SK-N-MC (cell line): ENCODE measurements around the gene IL21.

Source experiments
- DNase-seq: peaks from one replicate; pipeline ENCODE4 v3.0.0-alpha.2; 2011; ENCODE audit warnings: low read depth, low spot score
- H3K27ac ChIP-seq: fragments of 200-600 bp; sonication (generic); 2 replicates; pipeline ENCODE4 v1.5.1; 2016; ENCODE audit warnings: mixed run types
- H3K36me3 ChIP-seq: fragments of 200-600 bp; sonication (generic); 2 replicates; pipeline ENCODE4 v1.6.1; 2017; ENCODE audit warnings: antibody characterized with exemption, low read length, mixed read lengths; ENCODE audit not compliant: insufficient read depth
- H3K4me3 ChIP-seq: fragments of 200-600 bp; sonication (generic); 2 replicates; pipeline ENCODE4 v1.5.1; 2016
- H3K9ac ChIP-seq: fragments of 200-600 bp; sonication (generic); 2 replicates; pipeline ENCODE4 v1.8.0; 2017; ENCODE audit warnings: mixed run types, mixed read lengths; ENCODE audit not compliant: insufficient read length
- H3K9me3 ChIP-seq: fragments of 200-600 bp; sonication (generic); 2 replicates; pipeline ENCODE4 v1.6.1; 2017; ENCODE audit warnings: low read depth, mild to moderate bottlenecking, antibody characterized with exemption, low read length, moderate library complexity, mixed read lengths
- EZH2 ChIP-seq: fragments of 200-600 bp; sonication (generic); IDR thresholded peaks from one replicate; pipeline ENCODE4 v1.6.1; 2017; ENCODE audit warnings: antibody characterized with exemption
- FOXP2 ChIP-seq: optimal IDR thresholded peaks from 2 replicates; pipeline ENCODE3; 2011; ENCODE audit warnings: mild to moderate bottlenecking, moderate library complexity; ENCODE audit not compliant: insufficient read depth; ENCODE audit errors: extremely low read length, control extremely low read depth
- POLR2AphosphoS5 ChIP-seq: IDR thresholded peaks from 2 replicates; pipeline ENCODE4 v1.6.1; 2012; ENCODE audit warnings: mild to moderate bottlenecking, low read depth, low read length, borderline replicate concordance

IL21 gene

DNA sequence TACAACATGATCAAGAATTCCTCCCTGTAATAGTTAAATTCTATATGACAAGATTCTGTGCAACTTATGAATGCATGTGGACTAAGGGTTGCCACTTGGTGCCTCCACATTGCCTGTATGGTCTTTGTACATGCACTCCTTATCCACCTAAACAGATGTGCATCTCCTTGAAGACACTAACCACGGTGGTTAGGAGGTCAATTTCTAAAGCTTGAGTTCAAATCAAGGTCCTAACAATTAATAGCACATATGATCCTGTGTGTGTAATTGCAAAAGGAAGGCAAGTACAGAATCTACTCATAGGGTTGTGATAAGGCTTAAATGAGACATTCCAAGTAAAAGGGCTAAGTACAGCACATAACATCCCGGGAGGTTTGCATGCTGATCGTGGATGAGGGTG is 1.5 kb upstream of the IL21 start:
- DNase-seq: no peak
- Histone ChIP-seq H3K4me3 (no peak overlapping the region), H3K9ac (no peak overlapping the region), H3K27ac (no peak overlapping the region), H3K9me3 (no peaks in the 10 kb centered on the region), H3K36me3 (no peaks in the 10 kb centered on the region)
- no peak for TF ChIP-seq EZH2

DNA sequence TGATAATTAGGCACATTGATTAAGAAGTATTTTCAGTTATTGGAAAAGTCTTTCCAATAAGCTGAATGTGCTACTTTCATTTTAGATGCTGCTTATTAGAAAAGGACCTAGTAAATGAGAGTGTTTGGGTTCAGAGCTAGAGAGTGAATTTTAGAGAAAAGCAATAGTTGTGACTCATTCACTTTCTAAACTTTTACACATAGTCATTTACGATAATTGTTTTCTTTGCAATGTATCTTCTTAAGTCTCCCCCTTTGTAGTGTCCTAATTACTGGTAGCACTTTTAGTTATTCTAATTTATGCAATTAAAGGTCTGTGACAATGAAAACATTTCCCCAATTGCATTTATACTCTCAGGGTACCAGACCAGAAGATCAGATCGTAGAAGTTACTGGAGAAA is 1.3 kb downstream of the IL21 start:
- H3K27ac ChIP-seq: no peak overlapping the region
- DNase-seq: no peak
- no peaks in the 10 kb centered on the region for H3K9me3 ChIP-seq
- TF ChIP-seq EZH2: no peak
- no peak for TF ChIP-seq POLR2AphosphoS5
- TF ChIP-seq FOXP2: no peak
- no peak overlapping the region for H3K4me3 ChIP-seq
- no peak overlapping the region for H3K9ac ChIP-seq
- H3K36me3 ChIP-seq: no peaks in the 10 kb centered on the region

DNA sequence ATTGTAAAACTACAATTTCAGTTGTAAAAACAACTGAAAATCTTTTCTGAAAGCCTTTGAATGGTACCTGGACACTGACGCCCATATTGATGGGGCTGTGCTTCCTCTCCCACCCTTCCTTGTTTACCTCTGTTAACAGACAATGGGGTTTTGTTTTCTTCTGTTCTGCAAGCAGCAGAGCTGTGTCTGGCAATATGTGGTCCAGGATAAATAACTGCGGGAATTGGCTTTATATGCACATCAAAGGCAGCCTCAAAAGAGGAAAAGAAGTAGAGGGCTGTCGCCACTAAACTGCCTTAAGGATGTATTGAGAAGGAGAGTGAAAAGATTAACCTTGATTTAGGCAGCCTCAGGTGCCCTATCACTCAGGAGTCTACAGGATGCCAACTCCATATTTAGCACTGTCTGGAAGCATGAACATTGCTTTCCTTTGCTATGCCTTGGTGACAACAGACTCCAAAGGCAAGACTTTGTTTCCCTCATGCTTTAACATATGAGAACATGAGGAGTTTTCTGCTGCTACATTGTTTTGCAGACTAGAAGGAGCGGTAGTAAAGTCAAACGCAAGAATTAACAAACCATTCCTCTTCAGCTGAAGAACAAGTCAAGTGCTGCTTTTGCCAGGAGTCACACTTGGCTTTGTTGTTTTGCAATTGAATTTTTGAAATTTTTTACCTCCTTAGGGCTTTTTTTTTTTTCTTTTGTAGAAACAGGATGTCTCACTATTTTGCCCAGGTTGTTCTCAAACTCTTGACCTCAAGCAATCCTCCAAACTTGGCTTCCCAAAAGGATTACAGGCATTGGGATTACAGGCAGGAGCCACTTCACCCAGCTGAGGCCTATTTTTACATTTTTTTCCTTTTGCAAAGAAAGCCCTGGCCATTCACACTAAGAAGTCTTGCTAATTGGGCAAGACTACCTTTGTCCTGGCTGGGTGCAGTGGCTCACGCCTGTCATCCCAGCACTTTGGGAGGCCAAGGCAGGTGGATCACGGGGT is 3.0 kb downstream of the IL21 start:
- TF ChIP-seq EZH2 (no peak), FOXP2 (no peak), POLR2AphosphoS5 (no peak)
- no peak overlapping the region for H3K27ac ChIP-seq
- no peak overlapping the region for H3K9ac ChIP-seq
- no peaks in the 10 kb centered on the region for H3K36me3 ChIP-seq
- H3K9me3 ChIP-seq: no peaks in the 10 kb centered on the region
- no peak overlapping the region for H3K4me3 ChIP-seq
- DNase-seq: no peak

DNA sequence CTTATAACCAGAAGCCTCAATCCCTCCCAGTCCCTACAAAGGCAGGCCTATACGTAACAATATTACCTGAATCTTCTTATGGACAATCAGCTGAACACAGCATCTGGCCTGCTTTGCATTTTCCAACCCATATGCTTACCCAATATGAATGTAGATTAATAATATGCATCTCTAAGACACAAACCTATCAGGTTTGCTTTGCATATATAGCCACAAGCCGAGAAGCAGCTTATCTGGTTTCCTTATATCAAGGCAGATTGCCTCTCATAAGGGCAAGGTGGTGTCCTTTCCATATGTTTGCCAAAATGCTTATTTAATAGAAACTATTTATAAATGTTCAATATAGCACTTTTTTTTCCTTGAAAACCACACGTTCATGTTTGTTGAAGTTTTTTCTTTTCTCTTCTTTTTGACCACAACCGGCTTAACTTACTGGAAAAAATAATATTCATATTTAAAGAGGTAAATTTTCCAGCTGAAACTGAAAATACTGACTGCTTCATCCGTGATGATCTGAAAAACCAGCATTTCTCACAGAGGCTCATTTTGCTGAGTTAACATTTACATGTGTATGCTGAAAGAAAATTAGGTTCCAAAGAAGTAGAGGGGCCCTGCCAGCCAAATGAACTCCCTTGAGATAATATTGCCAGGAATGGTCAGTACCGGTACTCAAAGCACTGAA is 3.8 kb downstream of the IL21 start:
- H3K27ac ChIP-seq: no peak overlapping the region
- TF ChIP-seq EZH2 (no peak), POLR2AphosphoS5 (no peak), FOXP2 (no peak)
- H3K4me3 ChIP-seq: no peak overlapping the region
- no peak overlapping the region for H3K9ac ChIP-seq
- H3K36me3 ChIP-seq: no peaks in the 10 kb centered on the region
- no peaks in the 10 kb centered on the region for H3K9me3 ChIP-seq
- DNase-seq: no peak

DNA sequence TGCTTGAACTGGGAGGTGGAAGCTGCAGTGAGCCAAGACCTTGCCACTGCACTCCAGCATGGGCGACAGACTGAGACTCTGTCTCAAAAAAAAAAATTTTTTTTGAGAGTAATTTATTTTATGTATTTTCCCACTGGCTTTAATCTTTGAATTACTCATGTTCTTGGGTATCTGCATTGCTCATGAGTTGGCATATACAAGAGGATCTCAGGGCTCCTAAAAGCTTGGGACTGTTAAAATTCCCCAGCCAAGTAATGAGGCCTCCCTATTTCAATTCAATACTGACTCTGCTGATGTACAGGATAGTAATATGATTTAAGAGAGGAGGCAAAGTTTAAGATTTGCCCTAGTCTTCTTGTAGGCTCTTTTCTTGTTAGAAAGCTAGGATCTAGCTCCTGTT is 6.2 kb downstream of the IL21 start:
- no peak overlapping the region for H3K4me3 ChIP-seq
- H3K27ac ChIP-seq: no peak overlapping the region
- H3K9ac ChIP-seq: no peak overlapping the region
- H3K36me3 ChIP-seq: no peaks in the 10 kb centered on the region
- no peak for TF ChIP-seq EZH2
- TF ChIP-seq FOXP2: no peak
- no peak for TF ChIP-seq POLR2AphosphoS5
- no peaks in the 10 kb centered on the region for H3K9me3 ChIP-seq
- DNase-seq: no peak

DNA sequence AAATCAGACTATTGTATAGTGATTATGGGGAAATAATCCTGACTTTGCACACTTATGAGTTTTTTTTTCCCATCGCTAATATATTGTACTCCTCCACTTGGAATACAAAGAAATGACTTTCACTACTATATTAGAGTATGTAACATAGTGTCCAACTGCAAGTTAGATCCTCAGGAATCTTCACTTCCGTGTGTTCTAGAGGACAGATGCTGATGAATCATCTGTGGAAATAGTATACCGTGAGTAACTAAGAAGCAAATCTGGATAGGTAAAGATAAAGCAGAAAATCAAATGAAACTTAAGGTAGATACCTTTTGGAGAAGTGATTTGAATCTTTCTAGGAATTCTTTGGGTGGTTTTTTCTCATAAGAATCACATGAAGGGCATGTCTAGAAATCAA is 8.3 kb downstream of the IL21 start:
- TF ChIP-seq EZH2: no peak
- TF ChIP-seq POLR2AphosphoS5: no peak
- no peak for TF ChIP-seq FOXP2
- no peak overlapping the region for H3K9ac ChIP-seq
- H3K27ac ChIP-seq: no peak overlapping the region
- DNase-seq: no peak
- no peaks in the 10 kb centered on the region for H3K9me3 ChIP-seq
- H3K4me3 ChIP-seq: no peak overlapping the region
- no peaks in the 10 kb centered on the region for H3K36me3 ChIP-seq

DNA sequence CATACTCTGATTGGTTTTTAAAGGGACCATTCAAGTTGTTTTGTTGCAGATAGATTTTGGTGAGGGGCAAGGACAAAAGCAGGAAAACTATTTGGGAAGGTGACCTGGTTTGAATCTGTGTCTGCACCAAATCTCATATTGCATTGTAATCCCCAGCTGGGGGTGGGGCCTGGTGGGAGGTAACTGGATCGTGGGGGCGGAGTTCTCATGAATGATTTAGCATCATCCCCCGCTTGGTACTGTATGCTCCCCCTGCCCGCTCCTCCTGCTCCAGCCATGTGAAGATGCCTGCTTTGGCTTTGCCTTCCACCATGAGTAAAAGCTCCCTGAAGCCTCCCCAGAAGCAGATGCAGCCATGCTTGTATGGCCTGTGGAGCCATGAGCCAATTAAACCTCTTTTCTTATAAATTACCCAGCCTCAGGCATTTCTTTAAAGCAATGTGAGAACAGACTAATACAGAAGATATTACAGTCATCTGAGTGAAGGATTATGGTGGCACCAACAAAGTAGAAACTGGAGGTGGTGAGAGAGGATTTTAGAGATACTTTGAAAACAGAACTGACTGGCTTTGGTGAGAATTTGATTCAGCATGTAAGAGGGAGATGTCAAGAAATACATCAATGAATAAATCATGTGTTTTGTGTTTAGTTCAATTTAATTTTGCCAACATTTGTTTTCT is 14.4 kb downstream of the IL21 start:
- Histone ChIP-seq H3K36me3 (no peaks in the 10 kb centered on the region), H3K9ac (no peak overlapping the region), H3K27ac (no peak overlapping the region), H3K9me3 (no peaks in the 10 kb centered on the region), H3K4me3 (no peak overlapping the region)
- TF ChIP-seq FOXP2: no peak
- no peak for TF ChIP-seq POLR2AphosphoS5
- TF ChIP-seq EZH2: no peak
- DNase-seq: no peak

DNA sequence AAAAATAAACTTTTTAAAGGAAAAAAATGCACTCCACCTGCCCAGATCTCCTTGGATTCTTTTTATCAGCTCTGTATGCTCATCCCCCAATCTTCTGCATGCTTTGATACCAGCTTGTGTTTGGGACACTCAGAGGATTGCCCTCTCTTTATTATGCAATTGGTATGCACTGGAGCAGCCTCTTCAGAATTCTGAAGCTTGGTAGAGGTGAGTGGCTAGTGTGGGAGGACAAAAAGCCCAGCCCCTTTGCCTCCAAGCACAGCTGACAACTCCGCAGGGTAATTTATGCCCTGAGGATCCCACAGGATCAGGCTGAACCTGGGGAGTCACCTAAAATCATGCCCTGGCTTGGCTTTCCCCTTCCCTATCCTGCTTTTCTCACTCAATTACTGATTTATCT is 16.7 kb downstream of the IL21 start:
- Histone ChIP-seq H3K4me3 (no peak overlapping the region), H3K9me3 (no peaks in the 10 kb centered on the region), H3K9ac (no peak overlapping the region), H3K27ac (no peak overlapping the region), H3K36me3 (no peaks in the 10 kb centered on the region)
- DNase-seq: no peak
- TF ChIP-seq EZH2 (no peak), FOXP2 (no peak), POLR2AphosphoS5 (no peak)
